H1 (cell line): ENCODE measurements around the gene NXN. TPM values are rescaled to one million over a fixed set of nuclear protein-coding genes. Genes with fewer than 3 reads are reported as not detected.

Experiments used
- CTCF ChIA-PET: fragments of 300-600 bp; sonication (Branson Sonifier 250); formaldehyde crosslinking; loops from one replicate; lab custom pipeline; 2021; ENCODE audit not compliant: partially characterized antibody; lab: Charles Lee
- POLR2A ChIA-PET: fragments of 300-600 bp; sonication (Branson Sonifier 250); formaldehyde crosslinking; loops from one replicate; lab custom pipeline; 2021; ENCODE audit warnings: inconsistent platforms; ENCODE audit not compliant: partially characterized antibody; lab: Charles Lee
- DNase-seq, 2 experiments: peaks; one replicate each; pipeline versions ENCODE4 v3.0.0 to v3.0.0-alpha.2; 2010 to 2022; ENCODE audit warnings: low spot score in 2 of 2, low read depth in 1 of 2, mixed read lengths in 1 of 2
- FAIRE-seq: peaks from 2 replicates; lab custom pipeline; 2011; peaks lifted over from hg19 to GRCh38; lab: Jason Lieb, UNC
- H2AFZ ChIP-seq: 2 replicates; pipeline ENCODE4 v1.8.1; 2012; ENCODE audit warnings: low read length, inconsistent platforms
- H2AK5ac ChIP-seq: 2 replicates; pipeline ENCODE4 v1.6.1; 2013; ENCODE audit warnings: low read depth, low read length
- H2BK120ac ChIP-seq: replicated peaks from 2 replicates; pipeline ENCODE3; 2013; ENCODE audit warnings: low read depth, low read length, inconsistent platforms
- H2BK12ac ChIP-seq: 2 replicates; pipeline ENCODE4 v1.6.1; 2013; ENCODE audit warnings: low read depth, low read length
- H2BK15ac ChIP-seq: 2 replicates; pipeline ENCODE4 v1.6.1; 2013; ENCODE audit warnings: low read length
- H2BK20ac ChIP-seq: 2 replicates; pipeline ENCODE4 v1.6.1; 2013; ENCODE audit warnings: low read length
- H2BK5ac ChIP-seq: 2 replicates; pipeline ENCODE4 v1.6.1; 2013; ENCODE audit warnings: low read depth, low read length
- H3K14ac ChIP-seq: 2 replicates; pipeline ENCODE4 v1.6.1; 2013; ENCODE audit warnings: inconsistent platforms; ENCODE audit not compliant: insufficient read length
- H3K18ac ChIP-seq: 2 replicates; pipeline ENCODE4 v1.6.1; 2013; ENCODE audit warnings: low read length; ENCODE audit errors: extremely low read depth
- H3K23ac ChIP-seq: 2 replicates; pipeline ENCODE4 v1.6.1; 2013; ENCODE audit warnings: inconsistent platforms; ENCODE audit not compliant: insufficient read length
- H3K23me2 ChIP-seq: 2 replicates; pipeline ENCODE4 v1.6.1; 2013; ENCODE audit warnings: low read depth, low read length
- H3K27ac ChIP-seq: 2 replicates; pipeline ENCODE4 v1.6.1; 2011; ENCODE audit warnings: low read depth, low read length, inconsistent platforms
- H3K27me3 ChIP-seq, 4 experiments: replicated peaks in 1 of 4; 1 replicate in 1 of 4; 2 replicates in 3 of 4; pipeline versions ENCODE4 v1.6.1 to v1.8.1; 2011 to 2013; ENCODE audit warnings: low read length in 3 of 4, mild to moderate bottlenecking in 3 of 4, inconsistent platforms in 2 of 4, mixed read lengths in 2 of 4, moderate library complexity in 1 of 4; ENCODE audit not compliant: control insufficient read depth in 3 of 4, insufficient read depth in 3 of 4; ENCODE audit errors: extremely low read depth in 1 of 4
- H3K36me3 ChIP-seq, 4 experiments: 2 replicates each; pipeline versions ENCODE4 v1.6.1 to v1.8.1; 2011 to 2013; ENCODE audit warnings: mild to moderate bottlenecking in 4 of 4, low read length in 3 of 4, moderate library complexity in 2 of 4, control low read depth in 1 of 4, inconsistent platforms in 1 of 4; ENCODE audit not compliant: insufficient read depth in 4 of 4, control insufficient read depth in 2 of 4
- H3K4ac ChIP-seq: replicated peaks from 2 replicates; pipeline ENCODE3; 2013; ENCODE audit warnings: low read length, low read depth, mixed read lengths, inconsistent platforms; ENCODE audit not compliant: insufficient read length
- H3K4me1 ChIP-seq, 4 experiments: replicated peaks in 1 of 4; 1 replicate in 1 of 4; 2 replicates in 3 of 4; pipeline versions ENCODE4 v1.6.1 to v1.8.1; 2011 to 2013; ENCODE audit warnings: low read length in 3 of 4, inconsistent platforms in 2 of 4, mixed read lengths in 1 of 4; ENCODE audit not compliant: insufficient read depth in 4 of 4, control insufficient read depth in 3 of 4
- H3K4me2 ChIP-seq, 2 experiments: 2 replicates each; pipeline versions ENCODE4 v1.6.1 to v1.8.1; 2011 to 2013; ENCODE audit warnings: low read depth in 2 of 2, low read length in 2 of 2, control low read depth in 1 of 2, inconsistent platforms in 1 of 2, mild to moderate bottlenecking in 1 of 2; ENCODE audit not compliant: insufficient read depth in 1 of 2
- H3K4me3 ChIP-seq, 4 experiments: fragments of 200-600, 300-600 bp in 1 of 4; sonication (generic), shearing (Covaris generic), sonication (Bioruptor Twin) in 1 of 4; 2 replicates each; pipeline versions ENCODE4 v1.5.1 to v1.8.1; 2011 to 2016; ENCODE audit warnings: low read length in 4 of 4, low read depth in 3 of 4, control low read depth in 2 of 4, inconsistent platforms in 2 of 4, mild to moderate bottlenecking in 2 of 4, mixed read lengths in 1 of 4, moderate library complexity in 1 of 4; ENCODE audit not compliant: insufficient read depth in 2 of 4; ENCODE audit errors: extremely low read depth in 1 of 4
- H3K56ac ChIP-seq: replicated peaks from 2 replicates; pipeline ENCODE3; 2013; ENCODE audit warnings: low read depth, mild to moderate bottlenecking, mixed read lengths, low read length, inconsistent platforms; ENCODE audit not compliant: insufficient read length
- H3K79me1 ChIP-seq: 2 replicates; pipeline ENCODE4 v1.6.1; 2013; ENCODE audit warnings: low read depth, low read length, control low read depth
- H3K79me2 ChIP-seq, 2 experiments: 2 replicates each; pipeline versions ENCODE4 v1.6.1 to v1.8.1; 2012 to 2013; ENCODE audit warnings: low read length in 2 of 2, mild to moderate bottlenecking in 2 of 2, inconsistent platforms in 1 of 2; ENCODE audit not compliant: insufficient read depth in 2 of 2, control insufficient read depth in 1 of 2
- H3K9ac ChIP-seq, 4 experiments: replicated peaks in 1 of 4; 1 replicate in 1 of 4; 2 replicates in 3 of 4; pipeline versions ENCODE4 v1.6.1 to v1.8.1; 2011 to 2013; ENCODE audit warnings: low read depth in 3 of 4, low read length in 3 of 4, control low read depth in 2 of 4, mild to moderate bottlenecking in 2 of 4, moderate library complexity in 2 of 4, inconsistent platforms in 1 of 4; ENCODE audit errors: extremely low read depth in 1 of 4
- H3K9me3 ChIP-seq, 2 experiments: 2 replicates each; pipeline versions ENCODE4 v1.6.1 to v1.8.1; 2012 to 2013; ENCODE audit warnings: mild to moderate bottlenecking in 2 of 2, moderate library complexity in 2 of 2, control low read depth in 1 of 2, inconsistent platforms in 1 of 2, low read depth in 1 of 2, low read length in 1 of 2, mixed read lengths in 1 of 2; ENCODE audit not compliant: insufficient read depth in 2 of 2
- H4K20me1 ChIP-seq, 2 experiments: replicated peaks in 1 of 2; 2 replicates each; pipeline versions ENCODE3 to v1.8.1; 2011 to 2013; ENCODE audit warnings: inconsistent platforms in 2 of 2, low read length in 2 of 2, mild to moderate bottlenecking in 1 of 2; ENCODE audit not compliant: insufficient read depth in 2 of 2, control insufficient read depth in 1 of 2
- H4K5ac ChIP-seq: 2 replicates; pipeline ENCODE4 v1.6.1; 2013; ENCODE audit warnings: low read length, low read depth, mixed read lengths, inconsistent platforms; ENCODE audit not compliant: insufficient read length
- H4K8ac ChIP-seq: 2 replicates; pipeline ENCODE4 v1.8.0; 2013; ENCODE audit warnings: mild to moderate bottlenecking, moderate library complexity, low read length, inconsistent platforms; ENCODE audit not compliant: insufficient read depth; ENCODE audit errors: extremely low read depth
- H4K91ac ChIP-seq: replicated peaks from 2 replicates; pipeline ENCODE3; 2013; ENCODE audit warnings: low read length, mixed read lengths, inconsistent platforms; ENCODE audit not compliant: insufficient read length
- CEBPB ChIP-seq: IDR thresholded peaks from 2 replicates; pipeline ENCODE4 v1.6.1; 2012; ENCODE audit warnings: low read depth, low read length
- CTCF ChIP-seq, 3 experiments: IDR thresholded peaks; 1 replicate in 2 of 3; 2 replicates in 1 of 3; pipeline versions ENCODE4 v1.5.1 to v1.6.1; 2011; ENCODE audit warnings: low read length in 3 of 3, mild to moderate bottlenecking in 3 of 3, inconsistent platforms in 2 of 3, low read depth in 1 of 3, moderate library complexity in 1 of 3; ENCODE audit not compliant: insufficient read depth in 1 of 3; ENCODE audit errors: control extremely low read depth in 1 of 3
- E2F6 ChIP-seq: IDR thresholded peaks from 2 replicates; pipeline ENCODE4 v1.6.1; 2012; ENCODE audit warnings: inconsistent platforms
- EZH2 ChIP-seq: fragments of 200-600 bp; sonication (generic); IDR thresholded peaks from 2 replicates; pipeline ENCODE4 v1.7.1; 2012; ENCODE audit warnings: low read depth, mild to moderate bottlenecking, moderate library complexity, low read length, inconsistent platforms; ENCODE audit not compliant: severe bottlenecking
- RAD21 ChIP-seq, 2 experiments: IDR thresholded peaks in 1 of 2; conservative IDR thresholded peaks in 1 of 2; 2 replicates each; pipeline ENCODE4 v1.6.1; 2011; ENCODE audit warnings: low read depth in 2 of 2, low read length in 2 of 2, improper control_type of control experiment in 1 of 2, inconsistent platforms in 1 of 2, mild to moderate bottlenecking in 1 of 2, moderate library complexity in 1 of 2
- SP1 ChIP-seq: IDR thresholded peaks from 2 replicates; pipeline ENCODE4 v1.6.1; 2011; ENCODE audit warnings: low read depth, low read length
- SRF ChIP-seq: IDR thresholded peaks from 2 replicates; pipeline ENCODE4 v1.6.1; 2011; ENCODE audit warnings: mild to moderate bottlenecking, low read depth, low read length, moderate library complexity
- TBP ChIP-seq: IDR thresholded peaks from 2 replicates; pipeline ENCODE4 v1.6.1; 2011; ENCODE audit warnings: low read depth, low read length, improper control_type of control experiment
- USF2 ChIP-seq: IDR thresholded peaks from 2 replicates; pipeline ENCODE4 v1.6.1; 2011; ENCODE audit warnings: low read length, improper control_type of control experiment
- WGBS, 2 experiments: shearing (Covaris generic) in 1 of 2; methylation state at CpG; one replicate each; pipeline versions ENCODE4 v1.1.6 to v1.1.7; 2013 to 2015; ENCODE audit warnings: low lambda C conversion rate in 2 of 2, mixed read lengths in 2 of 2, inconsistent platforms in 1 of 2, low coverage in 1 of 2, missing lambda C conversion rate in 1 of 2; ENCODE audit not compliant: insufficient replicate concordance in 2 of 2, insufficient coverage in 1 of 2, insufficient read length in 1 of 2; ENCODE audit errors: extremely low coverage in 1 of 2, missing lambda C conversion rate in 1 of 2; 5-methylcytosine and 5-hydroxymethylcytosine counted together
- polyA plus RNA-seq, 7 experiments: library from polyadenylated mRNA; depleted of rRNA in 3 of 7; stranded (reverse) in 5 of 7; unstranded in 2 of 7; fragments of >200 nt in 5 of 7; fragments of 200-250 nt in 2 of 7; gene quantifications; 1 replicate in 5 of 7; 2 replicates in 1 of 7; 4 replicates in 1 of 7; pipeline versions ENCODE4 v1.2.1 to v1.2.3, GENCODE V29; 2011 to 2013; ENCODE audit warnings: missing spikeins in 2 of 7, mixed read lengths in 2 of 7
- total RNA-seq: library from RNA; stranded (reverse); fragmentation: NEBNext Ultra II Directional; extraction: Animal tissue kit (Norgen Biotek cat#: 25700); gene quantifications from 2 replicates; pipeline ENCODE4 v1.2.1, GENCODE V29; 2021

The NXN gene
- total and polyA plus RNA-seq, 2 of the 8 experiments (the other 6 are each of a cell fraction or from before 2014, with no cell fraction given): 94.1 to 107 TPM

GRCh38 chr17:1027044-1027443 is 47.5 kb upstream of the NXN start:
- FAIRE-seq: no peak
- Histone ChIP-seq H2BK20ac (no peak overlapping the region), H2BK120ac (no peak overlapping the region), H3K4me1 (0 out of 7 replicates have a peak, but pooled peaks cover 0 to 2% (median 0%) of the 10 kb centered on the region in 4 experiments), H3K56ac (no peak overlapping the region), H2BK5ac (no peak overlapping the region), H2BK15ac (no peak overlapping the region), H3K14ac (no peak overlapping the region), H2AK5ac (no peak overlapping the region), H3K79me2 (no peaks in the 10 kb centered on the region), H3K4ac (no peak overlapping the region), H3K23me2 (peaks cover 6% of the 10 kb centered on the region; the same call in 1 of the 2 replicates), H3K18ac (no peak overlapping the region), H4K8ac (no peak overlapping the region), H2AFZ (no peak overlapping the region), H4K5ac (no peak overlapping the region), H3K9me3 (no peaks in the 10 kb centered on the region), H3K27me3 (peaks cover 0 to 6% (median 3%) of the 10 kb centered on the region in 4 experiments; a peak in 3 of 7 replicates), H4K20me1 (peaks cover 0 to 8% of the 10 kb centered on the region in 2 experiments), H3K4me3 (no peak overlapping the region), H4K91ac (no peak overlapping the region), H2BK12ac (no peak overlapping the region), H3K9ac (no peak overlapping the region), H3K79me1 (no peaks in the 10 kb centered on the region), H3K23ac (no peak overlapping the region), H3K36me3 (no peaks in the 10 kb centered on the region), H3K4me2 (no peak overlapping the region), H3K27ac (no peak overlapping the region)
- 81% methylated on average over 5 of the region's 9 CpGs; no CpG with 5 or more reads in 1 of the 2 experiments for WGBS, 2 experiments
- CTCF ChIA-PET: interaction anchor here (1.1 to 4.3 kb wide), 4 partner anchors 13 to 29 kb away, joined by 3 to 24 read pairs (median 6); no protein-coding TSS in a partner anchor
- POLR2A ChIA-PET: interaction anchor here (0.5 to 0.9 kb wide), 2 partner anchors 9 to 521 kb away, joined by 3 to 4 read pairs; no protein-coding TSS in a partner anchor
- no peak for DNase-seq
- TF ChIP-seq CTCF (IDR thresholded peaks at IDR 0.05; ENCODE audit: control extremely low read depth in 1 of 3, insufficient read depth in 1 of 3, low read depth in 1 of 3, low read length in 3 of 3) (no peak), TBP (no peak), SRF (no peak), USF2 (no peak), E2F6 (no peak), SP1 (no peak), EZH2 (no peak), RAD21 (IDR thresholded peaks at IDR 0.05 in 1 of 2, conservative IDR thresholded peaks at IDR 0.05 in 1 of 2; ENCODE audit: low read depth in 2 of 2, low read length in 2 of 2) (no peak), CEBPB (no peak)
